ENCODE data around the gene C5orf34. TPM values are rescaled to one million over a fixed set of nuclear protein-coding genes. Genes with fewer than 3 reads are reported as not detected.
"Not testable (repeated sequence)": the region's sequence is repeated elsewhere in the genome, so short reads cannot be mapped to it uniquely, and the experiment has no call there.

The C5orf34 gene, protein sequence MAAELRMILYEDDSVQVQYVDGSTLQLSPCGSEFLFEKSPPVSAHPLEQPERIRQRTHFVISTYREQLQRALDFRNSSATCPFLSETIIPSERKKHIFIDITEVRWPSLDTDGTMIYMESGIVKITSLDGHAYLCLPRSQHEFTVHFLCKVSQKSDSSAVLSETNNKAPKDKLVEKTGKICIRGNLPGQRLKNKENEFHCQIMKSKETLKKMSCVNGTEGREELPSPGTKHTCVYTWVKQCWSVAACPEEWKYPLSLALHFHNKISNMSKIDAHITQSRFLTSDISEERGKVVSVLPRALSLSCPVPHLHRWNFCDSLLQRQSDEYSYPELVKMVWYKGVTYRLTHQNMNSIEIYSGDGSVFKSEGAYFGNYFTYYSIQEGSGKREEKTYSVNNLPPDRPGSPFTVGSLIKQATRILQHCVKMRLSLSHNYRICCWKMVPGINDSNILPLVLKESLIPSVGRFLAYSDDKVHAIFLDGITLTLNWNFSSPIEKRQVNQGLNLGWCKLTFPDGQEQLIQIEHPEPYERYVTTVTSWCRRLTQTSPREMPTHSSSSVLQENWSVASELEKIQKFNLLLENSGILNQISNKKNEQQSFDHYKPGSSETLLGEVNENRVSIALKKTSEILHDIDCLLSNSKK
- 13.0 and 18.8 TPM in 2 replicates for total RNA-seq (2014; rRNA removed; shearing (Covaris generic))

DNA sequence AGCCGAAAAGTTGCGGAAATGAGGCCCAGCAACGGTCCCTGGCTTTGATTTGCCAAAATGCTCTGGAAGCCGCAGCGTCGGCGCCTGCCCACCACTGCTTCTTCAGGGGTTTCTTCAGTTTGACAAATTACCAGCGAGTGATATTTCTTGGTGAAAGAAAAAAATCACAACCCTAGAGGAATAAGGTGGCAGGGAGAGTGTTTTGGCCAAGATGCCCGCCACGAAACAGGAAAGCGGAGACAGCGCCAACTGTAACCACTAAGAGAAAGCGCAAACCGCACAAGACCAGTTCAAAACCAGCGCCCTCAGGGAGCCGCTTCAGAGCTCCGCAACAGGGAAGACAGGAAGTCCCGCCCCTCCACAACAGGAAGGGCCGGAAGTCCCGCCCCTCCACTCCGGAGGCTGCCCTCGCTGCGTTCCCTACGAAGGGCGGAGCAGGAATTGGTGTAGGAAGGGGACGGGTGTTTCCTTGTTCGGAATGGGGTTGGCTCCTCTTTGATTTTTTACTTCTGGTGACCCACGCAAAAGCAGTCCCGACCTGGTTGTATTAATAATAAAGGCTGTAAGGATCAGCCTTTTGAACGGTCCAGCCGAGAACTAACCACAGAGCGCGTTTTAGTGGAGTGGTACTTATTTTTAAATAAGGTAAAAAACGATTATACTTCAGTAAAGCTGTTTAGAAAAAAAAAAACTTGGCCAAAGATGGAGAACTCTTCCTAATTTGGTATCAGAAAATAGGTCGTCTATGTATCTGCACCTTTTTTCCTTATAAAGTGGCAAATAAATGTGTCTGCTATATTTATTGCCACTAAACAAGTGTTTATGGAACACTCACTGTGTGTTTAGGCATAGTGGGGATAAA lies at the start of gene C5orf34:
Gene C5orf34 (minus strand): TSS at position 333 of the 862 bp plus-strand sequence. CDS start 5,809 bp downstream, outside the sequence.
- DNase-seq (ENCODE audit: low spot score) = peak; percentile 96

DNA sequence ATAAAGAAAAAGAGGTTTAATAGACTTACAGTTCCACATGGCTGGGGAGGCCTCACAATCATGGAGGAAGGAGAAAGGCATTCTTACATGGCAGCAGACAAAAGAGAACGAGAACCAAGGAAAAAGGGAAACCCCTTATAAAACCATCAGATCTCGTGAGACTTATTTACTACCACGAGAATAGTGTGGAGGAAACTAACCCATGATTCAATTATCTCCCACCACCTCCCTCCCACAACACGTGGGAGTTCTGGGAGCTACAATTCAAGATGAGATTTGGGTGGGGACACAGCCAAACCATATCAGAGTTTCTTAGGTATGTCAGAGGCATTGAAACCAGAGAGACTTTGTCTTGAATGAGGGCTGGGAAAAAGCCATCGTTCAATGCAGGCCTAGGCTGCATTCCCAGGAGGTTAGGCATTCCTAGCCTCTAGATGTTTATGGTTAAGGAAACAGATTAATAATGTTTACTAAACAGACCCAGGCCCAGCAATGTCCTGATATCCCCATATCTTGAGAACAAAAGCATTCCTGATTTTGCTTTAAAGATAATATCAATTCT lies 49.4 kb upstream of the C5orf34 start:
- no peak for DNase-seq (ENCODE audit: low spot score)

DNA sequence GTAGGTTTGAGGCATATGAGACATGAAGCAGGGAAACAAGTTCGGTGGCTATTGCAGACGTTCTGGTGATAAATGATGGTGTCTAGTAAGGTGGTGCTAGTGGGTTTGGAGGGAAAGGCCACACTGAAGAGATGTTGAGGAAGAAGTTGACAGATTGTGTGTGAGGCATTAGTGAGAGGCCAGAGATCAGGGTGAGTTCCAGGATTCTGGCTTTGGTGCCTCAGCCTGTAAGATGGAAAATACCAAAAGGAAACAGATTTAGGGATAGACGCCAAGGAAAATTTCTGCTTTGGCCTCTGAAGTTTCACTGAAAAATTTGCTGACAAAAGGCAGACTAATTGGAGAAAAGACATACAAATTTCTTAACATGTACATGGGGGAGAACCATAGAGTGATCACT lies 48.4 kb upstream of the C5orf34 start:
- DNase-seq (ENCODE audit: low spot score) = no peak

DNA sequence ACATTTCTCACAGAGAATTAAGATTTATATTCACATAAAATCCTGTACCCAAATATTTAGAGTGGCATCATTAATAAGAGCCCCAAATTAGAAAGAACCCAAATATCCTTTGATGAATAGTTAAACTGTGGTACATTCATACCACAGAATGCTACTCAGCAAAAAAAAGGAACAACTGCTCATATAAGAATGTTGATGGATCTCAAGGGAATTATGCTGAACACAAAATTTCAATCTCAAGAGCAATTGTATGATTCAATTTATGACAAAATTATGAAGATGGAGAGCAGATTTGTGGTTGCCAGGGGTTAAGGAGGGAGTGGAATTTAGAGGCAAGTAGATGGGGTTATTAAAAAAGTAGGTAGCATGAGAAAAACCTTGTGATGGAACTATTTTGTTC lies 46.4 kb upstream of the C5orf34 start:
- DNase-seq (ENCODE audit: low spot score) = no peak

DNA sequence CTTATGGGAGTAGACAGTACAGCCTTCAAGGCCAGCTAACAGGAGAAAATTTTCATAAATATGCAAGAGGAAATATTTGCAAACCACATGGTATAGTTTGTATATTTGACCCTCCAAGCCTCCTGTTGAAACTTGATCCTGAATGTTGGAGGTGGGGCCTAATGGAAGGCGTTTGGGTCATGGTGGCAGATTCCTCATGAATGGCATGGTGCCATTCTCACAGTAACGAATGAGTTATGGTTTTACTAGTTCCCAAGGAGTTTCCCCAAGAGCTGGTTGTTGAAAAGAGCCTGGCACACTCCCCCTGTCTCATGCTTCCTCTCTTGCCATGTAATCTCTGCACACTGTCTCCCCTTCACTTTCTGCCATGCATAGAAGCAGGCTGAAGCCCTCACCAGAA lies 45.2 kb upstream of the C5orf34 start:
- peak; percentile 16 for DNase-seq (ENCODE audit: low spot score)

DNA sequence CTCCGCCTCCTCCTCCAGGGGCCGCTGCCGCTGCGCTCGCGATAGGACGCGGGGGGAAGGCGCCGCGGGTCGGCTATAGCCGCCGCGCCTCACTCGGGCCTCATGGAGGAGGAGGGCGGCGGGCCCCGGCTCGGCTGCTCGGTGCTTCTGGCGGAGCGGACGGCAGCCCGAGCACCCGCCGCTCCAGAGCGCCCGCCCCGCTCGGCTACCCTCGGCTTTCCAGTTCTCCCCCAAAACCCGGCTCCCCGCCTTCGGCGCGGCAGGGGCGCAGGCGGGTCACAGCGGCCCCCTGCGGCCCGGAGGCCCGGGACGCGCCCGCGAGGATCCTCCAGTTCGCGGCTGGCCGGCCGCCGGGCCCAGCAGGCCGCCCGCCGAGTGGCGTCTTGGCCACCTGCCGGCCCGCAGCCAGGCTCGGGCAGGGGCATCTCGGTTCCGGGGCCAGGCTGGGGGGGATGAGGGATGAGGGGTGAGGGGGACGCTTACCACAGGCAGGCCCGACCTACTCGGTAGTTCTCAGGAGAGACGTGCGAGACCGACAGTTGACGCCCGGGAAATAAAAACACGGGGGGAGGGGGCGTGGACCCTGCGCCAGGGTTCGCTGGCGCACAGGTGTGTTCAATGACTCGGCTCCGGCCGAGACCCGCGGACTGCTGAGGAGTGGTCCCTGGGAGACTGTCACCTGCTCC lies 42.1 kb upstream of the C5orf34 start, which contains the start of gene PAIP1:
Gene PAIP1 (minus strand): TSS at position 221 of the 686 bp plus-strand sequence. CDS start 231 bp downstream, outside the sequence.
- DNase-seq (ENCODE audit: low spot score) = peak; percentile 62

DNA sequence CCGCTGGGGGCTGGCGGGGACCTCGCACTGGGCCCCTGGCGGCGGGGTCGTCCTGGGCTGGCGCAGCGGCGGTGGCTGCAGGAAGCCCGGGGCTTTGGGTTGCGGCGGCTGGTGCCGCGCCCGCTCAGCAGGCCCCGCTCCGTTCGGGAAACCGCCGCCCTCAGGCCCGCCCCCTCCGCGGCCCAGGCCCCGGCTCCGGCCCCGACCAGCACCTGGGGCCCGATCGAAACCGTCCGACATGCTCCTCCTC lies 41.6 kb upstream of the C5orf34 start:
- not testable (repeated sequence) for DNase-seq (ENCODE audit: low spot score)

DNA sequence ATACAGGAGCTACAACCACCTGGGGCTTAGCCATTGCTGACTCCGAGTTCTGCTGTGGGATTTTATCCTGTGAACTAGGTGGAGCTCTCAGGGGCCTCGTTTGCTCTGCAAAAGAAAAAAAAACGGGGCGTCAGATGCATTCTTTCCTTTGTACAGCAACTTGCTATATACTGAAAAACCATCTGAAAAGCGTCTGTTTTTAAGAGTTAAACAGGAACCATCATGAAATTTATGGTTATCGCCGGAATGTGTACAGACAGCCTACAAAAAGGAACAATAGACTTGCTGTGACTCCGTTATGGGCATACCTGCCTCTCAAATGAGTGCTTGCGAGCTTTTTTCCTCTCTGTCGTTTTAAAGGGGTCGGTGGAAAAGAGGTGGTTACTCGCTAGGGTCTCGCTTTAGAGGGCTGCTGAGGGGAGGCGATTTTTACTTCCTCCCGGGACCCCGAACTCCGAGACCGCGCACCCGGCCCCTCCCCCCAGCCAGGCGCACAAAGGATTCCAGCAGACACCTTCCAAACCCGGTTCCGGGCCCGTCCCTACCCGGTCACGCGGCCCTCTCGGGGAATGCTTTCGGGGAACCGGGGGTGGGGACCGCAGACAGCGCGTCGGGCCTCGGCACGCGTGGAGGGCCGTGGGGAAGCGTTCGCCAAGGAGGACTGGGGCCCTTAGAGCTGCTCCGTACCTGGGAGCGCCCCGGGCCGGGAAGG lies 41.1 kb upstream of the C5orf34 start:
- DNase-seq (ENCODE audit: low spot score) = peak; percentile 39

DNA sequence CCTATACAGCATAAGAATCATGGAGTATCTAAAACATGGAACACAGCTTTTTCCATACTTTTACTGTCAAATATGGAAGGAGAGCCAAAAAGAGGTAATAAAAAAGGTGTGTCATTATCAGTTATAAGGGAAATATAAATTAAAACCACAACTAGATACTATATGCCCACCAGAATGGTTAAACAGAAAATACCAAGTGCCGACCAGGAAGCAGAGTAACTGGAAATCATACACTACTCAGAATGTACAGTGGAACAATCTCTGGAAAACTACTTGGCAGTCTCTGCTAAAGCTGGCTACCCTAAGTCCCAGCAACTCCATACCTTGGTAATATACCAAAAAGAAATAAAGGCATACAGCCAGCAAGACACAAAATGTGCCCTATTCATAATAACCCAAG lies 39.5 kb upstream of the C5orf34 start:
- no peak for DNase-seq (ENCODE audit: low spot score)

DNA sequence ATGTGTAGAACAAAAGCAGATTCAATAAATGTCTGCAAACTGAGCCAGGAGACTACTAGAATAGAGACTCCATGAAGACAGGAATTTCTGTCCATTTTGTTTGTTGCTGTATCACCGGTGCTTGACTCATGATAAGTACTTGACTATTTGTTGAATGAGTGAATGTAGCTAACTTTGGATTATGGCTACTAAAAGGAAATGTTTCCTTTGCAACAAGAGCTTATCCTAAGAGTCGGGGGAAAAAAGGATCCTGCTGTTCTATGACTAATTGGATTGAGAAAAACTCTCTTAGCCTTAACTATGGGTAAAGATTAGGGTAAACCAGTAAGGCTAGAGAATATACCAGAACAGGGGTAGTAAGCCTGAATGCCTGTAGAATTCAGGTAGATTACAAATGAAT lies 38.4 kb upstream of the C5orf34 start:
- DNase-seq (ENCODE audit: low spot score) = no peak

DNA sequence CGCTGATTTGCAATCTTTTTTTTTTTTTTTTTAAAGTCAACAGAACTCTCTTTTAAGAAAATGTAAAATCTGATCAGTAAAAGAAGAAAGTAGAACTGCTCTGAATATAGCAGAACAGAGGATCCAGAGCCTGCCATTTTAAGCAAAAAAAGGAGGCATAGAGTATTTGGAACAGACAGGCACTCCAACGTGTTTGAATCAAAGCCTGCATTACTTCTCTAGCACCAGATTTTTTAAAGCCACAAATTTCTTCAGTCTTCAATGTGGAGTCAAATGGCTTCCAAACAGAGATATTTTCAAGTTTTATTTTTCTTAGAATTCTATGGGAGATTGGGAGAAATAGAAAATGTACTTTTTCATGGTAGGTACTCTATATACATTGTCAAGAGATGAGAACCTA lies 36.8 kb upstream of the C5orf34 start:
- no peak for DNase-seq (ENCODE audit: low spot score)

DNA sequence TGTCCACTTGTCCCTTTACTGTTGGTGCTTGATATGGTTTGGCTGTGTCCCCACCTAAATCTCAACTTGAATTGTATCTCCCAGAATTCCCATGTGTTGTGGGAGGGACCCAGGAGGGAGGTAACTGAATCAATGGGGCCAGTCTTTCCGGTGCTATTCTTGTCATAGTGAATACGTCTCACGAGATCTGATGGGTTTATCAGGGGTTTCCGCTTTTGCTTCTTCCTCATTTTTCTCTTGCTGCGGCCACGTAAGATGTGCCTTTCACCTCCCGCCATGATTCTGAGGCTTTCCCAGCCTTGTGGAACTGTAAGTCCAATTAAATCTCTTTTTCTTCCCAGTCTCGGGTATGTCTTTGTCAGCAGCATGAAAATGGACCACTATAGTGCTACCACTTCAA lies 34.3 kb upstream of the C5orf34 start:
- not testable (repeated sequence) for DNase-seq (ENCODE audit: low spot score)

DNA sequence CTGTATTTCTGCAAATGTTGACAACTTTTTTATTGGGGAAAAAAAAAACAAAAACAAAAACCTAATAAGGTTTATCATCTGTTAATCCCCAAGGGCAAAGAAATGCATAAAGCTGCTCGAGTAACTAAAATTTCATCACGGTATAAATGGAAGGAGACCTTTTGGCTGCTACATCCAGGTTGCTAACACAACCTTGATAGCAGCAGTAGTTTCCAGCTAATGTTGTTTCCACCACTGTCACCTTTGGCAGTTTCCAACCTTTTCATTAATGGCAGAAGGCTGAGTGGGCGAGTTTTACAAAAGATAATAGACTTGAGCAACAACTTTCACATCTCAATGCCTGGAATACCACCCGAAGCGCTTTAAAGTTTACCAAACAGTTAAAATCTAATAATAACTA lies 33.4 kb upstream of the C5orf34 start:
- DNase-seq (ENCODE audit: low spot score) = no peak

DNA sequence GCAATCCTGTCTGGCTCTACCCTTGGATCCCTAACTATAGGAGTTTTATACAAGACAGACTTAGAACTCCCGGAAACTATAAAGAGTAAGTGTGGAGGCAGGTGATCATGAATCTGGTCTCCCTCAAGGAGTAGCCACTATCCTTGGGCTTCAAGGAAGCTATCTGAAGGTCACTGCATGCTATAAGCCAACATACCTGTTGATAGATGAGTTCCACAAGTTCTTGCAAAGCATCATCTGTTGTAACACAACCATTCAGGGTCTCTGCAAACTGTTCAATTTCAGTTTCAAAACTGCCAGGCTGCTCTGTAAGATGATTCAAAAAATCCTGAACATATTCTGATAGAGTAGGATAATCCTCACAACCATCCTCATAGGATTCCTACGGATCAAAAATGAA lies 32.6 kb upstream of the C5orf34 start:
- no peak for DNase-seq (ENCODE audit: low spot score)

DNA sequence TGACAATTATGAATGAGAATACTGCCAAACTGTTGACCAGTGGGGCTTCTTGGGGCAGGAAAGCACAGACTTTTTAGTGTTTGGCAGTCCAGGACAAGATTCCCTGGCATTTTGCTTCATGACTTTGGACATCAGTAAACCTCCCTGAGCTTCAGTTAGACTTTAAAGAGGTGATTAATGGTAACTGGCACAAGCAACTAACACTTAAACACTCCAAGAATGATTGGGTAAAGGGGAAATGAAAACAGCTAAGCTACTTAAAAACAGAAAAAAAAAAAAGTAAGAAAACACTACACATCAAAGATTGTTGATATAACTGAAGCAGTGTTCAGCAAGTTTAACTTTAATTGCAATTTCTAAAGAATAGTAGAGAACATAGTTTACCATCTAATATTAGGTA lies 28.5 kb upstream of the C5orf34 start:
- DNase-seq (ENCODE audit: low spot score) = peak; percentile 10

DNA sequence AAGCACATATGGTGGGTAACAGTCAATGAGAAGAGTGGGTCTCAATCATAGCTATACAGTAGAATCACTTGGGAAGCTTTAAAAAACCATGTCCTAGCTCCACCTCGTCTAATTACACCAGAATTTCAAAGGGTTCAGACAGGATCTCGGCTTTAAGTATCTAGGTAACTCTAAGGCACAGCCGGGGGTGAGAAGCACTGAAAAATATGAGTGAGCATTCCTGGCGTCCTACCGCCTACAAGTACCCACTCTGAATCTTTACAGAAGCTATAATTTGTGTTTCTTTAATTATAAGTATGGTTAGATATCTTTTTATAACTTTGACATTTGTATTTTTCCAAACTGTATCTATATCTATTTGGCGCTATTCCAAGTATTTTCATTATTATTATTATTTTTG lies 25.8 kb upstream of the C5orf34 start:
- DNase-seq (ENCODE audit: low spot score) = no peak

DNA sequence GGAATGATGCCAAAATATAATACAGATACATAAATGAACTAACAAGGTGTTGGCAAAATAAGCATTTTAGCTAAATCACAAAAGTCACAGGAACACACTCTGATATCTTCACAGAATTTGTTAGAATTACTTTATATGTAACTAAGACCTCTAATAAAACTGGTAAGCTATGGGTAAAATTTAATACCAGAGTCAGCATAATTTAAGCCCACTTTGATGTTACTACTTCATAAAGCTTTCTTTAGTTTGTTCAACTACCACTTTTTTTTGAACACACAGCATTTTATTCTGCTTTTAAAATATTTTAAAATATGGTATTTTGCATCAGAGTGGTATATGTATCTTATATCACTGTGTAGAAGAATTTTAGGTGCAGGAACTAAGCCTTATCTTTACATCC lies 22.0 kb upstream of the C5orf34 start:
- no peak for DNase-seq (ENCODE audit: low spot score)

DNA sequence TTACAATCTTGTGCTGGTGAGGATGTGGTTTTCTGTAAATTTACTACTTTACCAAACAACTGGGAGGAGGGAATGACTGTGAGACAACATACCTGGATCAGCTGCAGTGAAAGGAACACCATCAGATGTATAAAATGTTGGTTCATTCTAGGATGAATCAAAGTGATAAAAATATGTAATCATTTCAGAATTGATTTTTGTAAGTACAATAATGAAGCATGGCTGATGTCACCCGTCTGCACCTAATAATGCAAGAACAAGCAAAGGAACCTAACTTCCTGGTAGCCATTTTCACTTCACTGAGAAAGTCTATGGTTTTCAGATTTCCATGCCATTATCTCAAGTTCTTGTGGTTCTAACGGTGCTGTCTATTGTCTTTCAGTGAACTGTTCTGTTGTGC lies 18.7 kb upstream of the C5orf34 start:
- DNase-seq (ENCODE audit: low spot score) = no peak

DNA sequence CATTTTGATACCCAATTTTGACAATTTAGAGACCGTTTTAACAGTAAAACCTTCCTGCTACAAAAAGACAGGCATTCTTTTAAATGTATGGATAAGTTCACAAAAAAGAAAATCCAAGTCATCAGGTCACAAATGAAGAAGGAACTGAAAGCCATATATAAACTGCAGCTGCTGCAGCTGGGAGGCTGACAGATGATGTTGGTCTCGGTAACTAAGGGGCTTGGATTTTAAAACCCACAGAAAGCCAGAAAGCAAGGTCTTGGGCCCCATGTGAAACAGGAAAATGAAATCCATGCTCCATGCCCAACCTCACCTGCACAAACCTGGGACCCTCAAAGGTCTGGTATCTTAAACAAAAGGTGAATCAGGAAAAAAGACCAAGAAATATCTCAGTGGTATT lies 15.7 kb upstream of the C5orf34 start:
- no peak for DNase-seq (ENCODE audit: low spot score)

DNA sequence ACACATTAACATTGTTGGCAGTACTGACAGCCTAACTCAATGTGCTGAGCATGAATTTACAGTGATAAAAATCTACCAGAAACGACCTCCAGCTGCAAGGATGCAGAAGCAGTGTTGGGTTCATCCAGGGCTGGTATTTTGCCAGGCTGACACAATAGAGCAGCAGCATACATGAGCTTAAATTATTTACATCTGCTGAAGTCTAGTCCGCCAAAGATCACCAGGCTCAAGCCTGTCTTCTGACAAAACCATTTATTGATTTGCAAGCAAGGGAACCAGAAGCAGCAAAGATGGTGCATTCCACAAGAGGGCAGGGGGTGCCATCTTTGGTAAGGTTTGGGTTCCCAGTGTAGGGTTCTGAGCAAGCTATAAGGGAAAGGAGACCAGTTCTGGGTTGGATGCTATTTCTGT lies 8.7 kb upstream of the C5orf34 start:
- DNase-seq (ENCODE audit: low spot score) = no peak

DNA sequence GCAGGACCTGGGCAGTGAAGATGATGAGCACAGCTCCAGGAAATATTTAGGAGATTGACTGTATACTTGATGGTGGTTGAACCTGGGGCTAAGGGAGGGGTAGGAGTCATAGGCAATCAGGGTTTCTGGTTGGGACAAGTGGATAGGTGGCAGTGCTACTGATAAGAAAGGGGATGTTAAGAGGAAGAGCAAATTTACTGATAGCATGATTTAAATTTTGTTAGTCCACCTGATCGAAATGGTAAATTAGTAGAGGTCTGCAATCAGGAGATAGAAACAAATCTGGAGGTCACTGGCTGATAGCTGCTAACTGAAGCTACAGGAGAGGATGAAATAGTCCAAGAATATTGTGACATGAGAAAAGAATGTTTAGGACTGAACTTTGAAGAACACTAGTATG lies 5.7 kb upstream of the C5orf34 start:
- no peak for DNase-seq (ENCODE audit: low spot score)
